HepG2 (cell line): ENCODE results near the gene MIPEP. TPM values are rescaled to one million over a fixed set of nuclear protein-coding genes. Genes with fewer than 3 reads are reported as not detected.

Source experiments
- ATAC-seq: fragments of 200-7000 bp; cut with Tn5 transposase; 3 replicates; pipeline ENCODE4 v1.9.1; 2020; ENCODE audit warnings: mild to moderate bottlenecking, moderate library complexity
- BruUV-seq: library from RNA; stranded (reverse); fragments of 400-500 nt; replicated peaks from 2 replicates; lab custom pipeline; 2021; lab: Mats Ljungman, UMichigan
- CTCF ChIA-PET: fragments of 300-600 bp; formaldehyde crosslinking; extraction: SDS; loops from one replicate; lab custom pipeline; 2021; ENCODE audit warnings: low total read pairs, inconsistent platforms, low intra/inter-chr PET ratio; lab: Yijun Ruan, JAX
- POLR2A ChIA-PET: fragments of 350-600 bp; sonication (Branson Sonifier 250); formaldehyde crosslinking; loops from one replicate; lab custom pipeline; 2020; ENCODE audit warnings: antibody characterized with exemption, inconsistent platforms; lab: Yijun Ruan, JAX
- DNase-seq: peaks from one replicate; pipeline ENCODE4 v3.0.0-alpha.2; 2015; ENCODE audit warnings: low spot score
- FAIRE-seq: peaks from 3 replicates; lab custom pipeline; 2011; peaks lifted over from hg19 to GRCh38; lab: Jason Lieb, UNC
- H2AFZ ChIP-seq: one replicate; pipeline ENCODE4 v1.6.1; 2011; ENCODE audit warnings: low read length, inconsistent platforms
- H3K27ac ChIP-seq: fragments of 300-600 bp; 3 replicates; pipeline ENCODE4 v1.8.0; 2011; ENCODE audit warnings: mixed run types, mild to moderate bottlenecking, mixed read lengths, low read length, inconsistent platforms; ENCODE audit not compliant: insufficient read depth; ENCODE audit errors: extremely low read length
- H3K27me3 ChIP-seq, 2 experiments: fragments of 200-600 bp in 1 of 2; 2 replicates in 1 of 2; 3 replicates in 1 of 2; pipeline versions ENCODE4 v1.6.0 to v1.8.0; 2011; ENCODE audit warnings: low read length in 2 of 2, mild to moderate bottlenecking in 2 of 2, moderate library complexity in 2 of 2, inconsistent platforms in 1 of 2; ENCODE audit not compliant: insufficient read depth in 2 of 2, control insufficient read depth in 1 of 2
- H3K36me3 ChIP-seq, 2 experiments: fragments of 200-600 bp in 1 of 2; replicated peaks in 1 of 2; 2 replicates in 1 of 2; 3 replicates in 1 of 2; pipeline versions ENCODE4 v1.5.1 to v1.8.0; 2011; ENCODE audit warnings: low read length in 2 of 2, inconsistent platforms in 1 of 2; ENCODE audit not compliant: insufficient read depth in 2 of 2, control insufficient read depth in 1 of 2
- H3K4me1 ChIP-seq: 2 replicates; pipeline ENCODE4 v1.5.1; 2012; ENCODE audit warnings: low read length, inconsistent platforms; ENCODE audit not compliant: insufficient read depth
- H3K4me2 ChIP-seq: 2 replicates; pipeline ENCODE4 v1.6.0; 2011; ENCODE audit warnings: low read depth, low read length, inconsistent platforms
- H3K4me3 ChIP-seq, 3 experiments: fragments of 200-600 bp in 1 of 3; sonication (generic), shearing (Covaris generic) in 1 of 3; replicated peaks in 1 of 3; 2 replicates each; pipeline ENCODE4 v1.5.1; 2011 to 2016; ENCODE audit warnings: low read length in 3 of 3, inconsistent platforms in 2 of 3, low read depth in 2 of 3, mild to moderate bottlenecking in 2 of 3, control low read depth in 1 of 3, mixed read lengths in 1 of 3; ENCODE audit not compliant: insufficient read depth in 1 of 3
- H3K79me2 ChIP-seq: one replicate; pipeline ENCODE4 v1.6.1; 2011; ENCODE audit warnings: low read length, inconsistent platforms; ENCODE audit not compliant: insufficient read depth
- H3K9ac ChIP-seq: 2 replicates; pipeline ENCODE4 v1.6.0; 2011; ENCODE audit warnings: mild to moderate bottlenecking, low read depth, low read length, inconsistent platforms; ENCODE audit not compliant: insufficient read depth
- H3K9me3 ChIP-seq: 2 replicates; pipeline ENCODE4 v1.5.1; 2012; ENCODE audit warnings: mild to moderate bottlenecking, low read length
- H4K20me1 ChIP-seq: 2 replicates; pipeline ENCODE4 v1.6.0; 2011; ENCODE audit warnings: inconsistent platforms, mild to moderate bottlenecking, low read length, moderate library complexity; ENCODE audit not compliant: insufficient read depth
- IKZF5 ChIP-seq: IDR thresholded peaks from 2 replicates; pipeline ENCODE4 v1.6.1; 2018; ENCODE audit warnings: missing genetic modification reagents, mild to moderate bottlenecking, missing compliant biosample characterization
- KLF11 ChIP-seq: IDR thresholded peaks from 2 replicates; pipeline ENCODE4 v1.6.1; 2016; ENCODE audit warnings: missing compliant biosample characterization
- RCOR2 ChIP-seq: IDR thresholded peaks from 2 replicates; pipeline ENCODE4 v1.6.1; 2016; ENCODE audit warnings: missing biosample characterization, missing genetic modification reagents
- RFX1 ChIP-seq: fragments of 450-650 bp; IDR thresholded peaks from 2 replicates; pipeline ENCODE4 v1.6.1; 2017
- SNRNP70 ChIP-seq: fragments of 200-400 bp; formaldehyde crosslinking; IDR thresholded peaks from 2 replicates; pipeline ENCODE4 v1.6.1; 2017; ENCODE audit warnings: mild to moderate bottlenecking, low read depth, low read length, moderate library complexity
- ZFP82 ChIP-seq: sonication (generic); formaldehyde crosslinking; IDR thresholded peaks from 2 replicates; pipeline ENCODE4 v1.5.1; 2020; ENCODE audit warnings: mild to moderate bottlenecking, missing genetic modification reagents, borderline replicate concordance
- ZMYM2 ChIP-seq: sonication (generic); formaldehyde crosslinking; IDR thresholded peaks from 2 replicates; pipeline ENCODE4 v1.8.0; 2022; ENCODE audit warnings: mild to moderate bottlenecking, missing genetic modification reagents
- ZNF510 ChIP-seq: sonication (generic); formaldehyde crosslinking; IDR thresholded peaks from 2 replicates; pipeline ENCODE4 v1.4.0; 2020; ENCODE audit warnings: low read depth, mild to moderate bottlenecking, missing genetic modification reagents
- WGBS: methylation state at CpG from one replicate; pipeline ENCODE4 v1.1.6; 2017; ENCODE audit warnings: low lambda C conversion rate; 5-methylcytosine and 5-hydroxymethylcytosine counted together
- in situ Hi-C: cut with HindIII; loops from 2 replicates; pipeline ENCODE4 v1.10.0; 2017; ENCODE audit warnings: low pct_unique_long_range_greater_than_20kb; ENCODE audit not compliant: extremely low pct_ligation_motif_present
- intact Hi-C: fragments of 100-400 bp; cut with micrococcal nuclease; formaldehyde crosslinking; loops from one replicate; pipeline ENCODE4 v1.10.0; 2022; ENCODE audit not compliant: unreplicated experiment
- polyA plus RNA-seq, 8 experiments: library from polyadenylated mRNA; depleted of rRNA in 3 of 8; stranded (reverse) in 7 of 8; unstranded in 1 of 8; fragments of >200 nt; fragmentation: Illumina TruSeq in 4 of 8; extraction: Trizol in 4 of 8; gene quantifications; 2 replicates each; pipeline versions ENCODE4 v1.2.1 to v1.2.3, GENCODE V29; 2011 to 2016; ENCODE audit warnings: low read depth in 4 of 8, missing spikeins in 1 of 8, mixed read lengths in 1 of 8; ENCODE audit not compliant: insufficient read depth in 1 of 8
- total RNA-seq, 5 experiments: library from RNA; depleted of rRNA; stranded (reverse); fragments of >200 nt; fragmentation: Illumina TruSeq; extraction: Trizol; gene quantifications; 2 replicates each; pipeline ENCODE4 v1.2.3, GENCODE V29; 2016; ENCODE audit warnings: low read depth in 1 of 5
- TF ChIP-seq, protein P1 (sequence below), 2 experiments: IDR thresholded peaks; 2 replicates each; pipeline ENCODE4 v1.6.1; 2011 to 2012; ENCODE audit warnings: low read length in 2 of 2, borderline replicate concordance in 1 of 2, low read depth in 1 of 2, mild to moderate bottlenecking in 1 of 2, moderate library complexity in 1 of 2

MIPEP gene
- total and polyA plus RNA-seq, 2 of the 13 experiments (the other 11 are each of a cell fraction or from before 2014, with no cell fraction given) = 9.3 to 24.1 TPM

GRCh38 chr13:23710366-23710765 is 178.8 kb downstream of the MIPEP start:
- FAIRE-seq = no peak
- CTCF ChIA-PET = no interaction called here
- intact Hi-C loops (no loop called here), in situ Hi-C loops (no loop called here)
- Histone ChIP-seq H4K20me1 (no peaks in the 10 kb centered on the region), H3K36me3 (no peaks in the 10 kb centered on the region), H3K27ac (no peak overlapping the region), H3K4me1 (peaks cover 11% of the 10 kb centered on the region), H3K4me3 (no peak overlapping the region), H3K9me3 (no peaks in the 10 kb centered on the region), H3K27me3 (no peaks in the 10 kb centered on the region), H3K4me2 (no peak overlapping the region), H3K9ac (no peak overlapping the region), H3K79me2 (no peaks in the 10 kb centered on the region), H2AFZ (no peak overlapping the region)
- TF ChIP-seq ZMYM2 (CRISPR knock-in tag) (no peak), ZFP82 (CRISPR knock-in tag) (no peak), IKZF5 (CRISPR knock-in tag) (no peak), RCOR2 (CRISPR knock-in tag) (no peak), KLF11 (CRISPR knock-in tag) (no peak), ZNF510 (no peak), SNRNP70 (no peak), RFX1 (no peak)
- TF ChIP-seq, protein P1, sequence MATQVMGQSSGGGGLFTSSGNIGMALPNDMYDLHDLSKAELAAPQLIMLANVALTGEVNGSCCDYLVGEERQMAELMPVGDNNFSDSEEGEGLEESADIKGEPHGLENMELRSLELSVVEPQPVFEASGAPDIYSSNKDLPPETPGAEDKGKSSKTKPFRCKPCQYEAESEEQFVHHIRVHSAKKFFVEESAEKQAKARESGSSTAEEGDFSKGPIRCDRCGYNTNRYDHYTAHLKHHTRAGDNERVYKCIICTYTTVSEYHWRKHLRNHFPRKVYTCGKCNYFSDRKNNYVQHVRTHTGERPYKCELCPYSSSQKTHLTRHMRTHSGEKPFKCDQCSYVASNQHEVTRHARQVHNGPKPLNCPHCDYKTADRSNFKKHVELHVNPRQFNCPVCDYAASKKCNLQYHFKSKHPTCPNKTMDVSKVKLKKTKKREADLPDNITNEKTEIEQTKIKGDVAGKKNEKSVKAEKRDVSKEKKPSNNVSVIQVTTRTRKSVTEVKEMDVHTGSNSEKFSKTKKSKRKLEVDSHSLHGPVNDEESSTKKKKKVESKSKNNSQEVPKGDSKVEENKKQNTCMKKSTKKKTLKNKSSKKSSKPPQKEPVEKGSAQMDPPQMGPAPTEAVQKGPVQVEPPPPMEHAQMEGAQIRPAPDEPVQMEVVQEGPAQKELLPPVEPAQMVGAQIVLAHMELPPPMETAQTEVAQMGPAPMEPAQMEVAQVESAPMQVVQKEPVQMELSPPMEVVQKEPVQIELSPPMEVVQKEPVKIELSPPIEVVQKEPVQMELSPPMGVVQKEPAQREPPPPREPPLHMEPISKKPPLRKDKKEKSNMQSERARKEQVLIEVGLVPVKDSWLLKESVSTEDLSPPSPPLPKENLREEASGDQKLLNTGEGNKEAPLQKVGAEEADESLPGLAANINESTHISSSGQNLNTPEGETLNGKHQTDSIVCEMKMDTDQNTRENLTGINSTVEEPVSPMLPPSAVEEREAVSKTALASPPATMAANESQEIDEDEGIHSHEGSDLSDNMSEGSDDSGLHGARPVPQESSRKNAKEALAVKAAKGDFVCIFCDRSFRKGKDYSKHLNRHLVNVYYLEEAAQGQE (IDR thresholded peaks at IDR 0.05; ENCODE audit: borderline replicate concordance in 1 of 2, low read depth in 1 of 2, low read length in 2 of 2) = no peak
- ATAC-seq = no peak
- no TSS peak for BruUV-seq
- POLR2A ChIA-PET = no interaction called here
- DNase-seq = no peak
- 52% methylated on average over 1 of the region's 1 CpG for WGBS
